Stimulated activated CD8-positive, alpha-beta memory T cell treated with anti-CD3 and anti-CD28 coated beads, Interleukin-4, amount 100 ng/mL, for 24 hours (primary cell): ENCODE results near the gene AP3B1.
"Not testable (repeated sequence)": the region's sequence is repeated elsewhere in the genome, so short reads cannot be mapped to it uniquely, and the experiment has no call there.

Experiments used
- DNase-seq: peaks from one replicate; pipeline ENCODE4 v3.0.0-alpha.2; 2020; ENCODE audit warnings: low read depth

Gene AP3B1

GRCh38 chr5:78237911-78238310 is 56.6 kb downstream of the AP3B1 start:
- no peak for DNase-seq

- no peak for DNase-seq
These were observed 58.5 kb downstream of the AP3B1 start for GRCh38 chr5:78236046-78236445.

GRCh38 chr5:78235289-78235688 is 59.2 kb downstream of the AP3B1 start:
- no peak for DNase-seq

GRCh38 chr5:78234804-78235203 is 59.7 kb downstream of the AP3B1 start:
- DNase-seq = no peak

GRCh38 chr5:78232163-78232562 is 62.3 kb downstream of the AP3B1 start:
- no peak for DNase-seq

GRCh38 chr5:78224358-78224757 is 70.1 kb downstream of the AP3B1 start:
- DNase-seq = no peak

- DNase-seq = no peak
These were observed 72.5 kb downstream of the AP3B1 start for GRCh38 chr5:78221964-78222451.

- no peak for DNase-seq
These were observed 73.0 kb downstream of the AP3B1 start for GRCh38 chr5:78221467-78221866.

GRCh38 chr5:78215972-78216371 is 78.5 kb downstream of the AP3B1 start:
- DNase-seq = no peak

- no peak for DNase-seq
These were observed 78.9 kb downstream of the AP3B1 start for GRCh38 chr5:78215565-78215964.

- no peak for DNase-seq
These were observed 80.7 kb downstream of the AP3B1 start for GRCh38 chr5:78213799-78214198.

GRCh38 chr5:78211052-78211451 is 83.4 kb downstream of the AP3B1 start:
- DNase-seq = no peak

- DNase-seq = no peak
These were observed 90.3 kb downstream of the AP3B1 start for GRCh38 chr5:78204241-78204640.

- DNase-seq = no peak
These were observed 90.7 kb downstream of the AP3B1 start for GRCh38 chr5:78203815-78204214.

GRCh38 chr5:78190402-78190801 is 104.1 kb downstream of the AP3B1 start:
- no peak for DNase-seq

GRCh38 chr5:78188681-78189080 is 105.8 kb downstream of the AP3B1 start:
- DNase-seq = not testable (repeated sequence)

GRCh38 chr5:78187172-78187571 is 107.3 kb downstream of the AP3B1 start:
- DNase-seq = no peak

- DNase-seq = no peak
These were observed 111.7 kb downstream of the AP3B1 start for GRCh38 chr5:78182838-78183237.

GRCh38 chr5:78178356-78178755 is 116.1 kb downstream of the AP3B1 start:
- DNase-seq = no peak

GRCh38 chr5:78170335-78170734 is 124.2 kb downstream of the AP3B1 start:
- DNase-seq = not testable (repeated sequence)

- no peak for DNase-seq
These were observed 132.1 kb downstream of the AP3B1 start for GRCh38 chr5:78162253-78162862.

GRCh38 chr5:78157001-78157400 is 137.5 kb downstream of the AP3B1 start:
- no peak for DNase-seq

GRCh38 chr5:78151594-78152271 is 142.8 kb downstream of the AP3B1 start:
- DNase-seq = no peak

- DNase-seq = no peak
These were observed 157.2 kb downstream of the AP3B1 start for GRCh38 chr5:78137290-78137689.
